SK-N-SH (cell line): ENCODE data around the gene TMEM184B. TPM values are rescaled to one million over a fixed set of nuclear protein-coding genes. Genes with fewer than 3 reads are reported as not detected.

Experiments
- CTCF ChIA-PET: fragments of 300-600, 350-600 bp; formaldehyde crosslinking; extraction: SDS; loops from one replicate; lab custom pipeline; 2021; lab: Yijun Ruan, JAX
- POLR2A ChIA-PET: fragments of 350-600 bp; sonication (Branson Sonifier 250); formaldehyde crosslinking; extraction: SDS; loops from one replicate; lab custom pipeline; 2020; ENCODE audit warnings: antibody characterized with exemption, inconsistent platforms; lab: Yijun Ruan, JAX
- DNase-seq: peaks from one replicate; pipeline ENCODE4 v3.0.0; 2012
- H2AFZ ChIP-seq: fragments of 200-600 bp; sonication (generic); 2 replicates; pipeline ENCODE4 v1.8.1; 2016; ENCODE audit warnings: antibody characterized with exemption, mild to moderate bottlenecking, low read depth
- H3F3A ChIP-seq: fragments of 200-600 bp; sonication (generic); replicated peaks from 2 replicates; pipeline ENCODE3; 2016; ENCODE audit warnings: antibody characterized with exemption, mild to moderate bottlenecking; ENCODE audit not compliant: insufficient read depth
- H3K27ac ChIP-seq, 2 experiments: fragments of 200-500 bp in 1 of 2; fragments of 200-600 bp in 1 of 2; sonication (Bioruptor generic) in 1 of 2; sonication (generic), shearing (Covaris generic) in 1 of 2; 2 replicates each; pipeline versions ENCODE4 v1.5.1 to v1.6.1; 2014 to 2016; ENCODE audit warnings: low read depth in 2 of 2, inconsistent platforms in 1 of 2, low read length in 1 of 2, mild to moderate bottlenecking in 1 of 2, mixed read lengths in 1 of 2
- H3K27me3 ChIP-seq: fragments of 200-600 bp; sonication (generic), shearing (Covaris generic); 2 replicates; pipeline ENCODE4 v1.6.1; 2016; ENCODE audit warnings: mixed run types; ENCODE audit not compliant: insufficient read depth
- H3K36me3 ChIP-seq, 2 experiments: fragments of 200-500 bp in 1 of 2; fragments of 200-600 bp in 1 of 2; sonication (Bioruptor generic) in 1 of 2; sonication (generic) in 1 of 2; replicated peaks in 1 of 2; 2 replicates each; pipeline versions ENCODE3 to v1.5.1; 2014 to 2016; ENCODE audit warnings: low read length in 1 of 2, mild to moderate bottlenecking in 1 of 2; ENCODE audit not compliant: insufficient read depth in 2 of 2, control insufficient read depth in 1 of 2
- H3K4me1 ChIP-seq, 2 experiments: fragments of 200-500 bp in 1 of 2; fragments of 200-600 bp in 1 of 2; sonication (Bioruptor generic) in 1 of 2; sonication (generic), shearing (Covaris generic) in 1 of 2; 2 replicates each; pipeline versions ENCODE4 v1.5.1 to v1.6.1; 2014 to 2016; ENCODE audit warnings: low read depth in 1 of 2, low read length in 1 of 2, mixed run types in 1 of 2; ENCODE audit not compliant: insufficient read depth in 2 of 2, control insufficient read depth in 1 of 2
- H3K4me2 ChIP-seq: fragments of 200-600 bp; sonication (generic), shearing (Covaris generic); 2 replicates; pipeline ENCODE4 v1.6.1; 2017; ENCODE audit warnings: mixed run types
- H3K4me3 ChIP-seq, 2 experiments: fragments of 200-500 bp in 1 of 2; fragments of 200-600 bp in 1 of 2; sonication (Bioruptor generic) in 1 of 2; sonication (generic), shearing (Covaris generic) in 1 of 2; 2 replicates each; pipeline versions ENCODE4 v1.5.1 to v1.8.1; 2014 to 2016; ENCODE audit warnings: low read depth in 2 of 2, inconsistent platforms in 1 of 2, low read length in 1 of 2, mild to moderate bottlenecking in 1 of 2, mixed read lengths in 1 of 2, moderate library complexity in 1 of 2
- H3K79me2 ChIP-seq: fragments of 200-600 bp; sonication (generic); 2 replicates; pipeline ENCODE4 v1.8.1; 2017; ENCODE audit warnings: mild to moderate bottlenecking; ENCODE audit not compliant: insufficient read depth
- H3K9ac ChIP-seq: fragments of 200-600 bp; sonication (generic); 2 replicates; pipeline ENCODE4 v1.6.1; 2017; ENCODE audit warnings: mixed run types
- H3K9me2 ChIP-seq: fragments of 200-600 bp; sonication (generic); 2 replicates; pipeline ENCODE4 v1.6.1; 2017; ENCODE audit warnings: mixed run types
- H3K9me3 ChIP-seq: fragments of 200-600 bp; sonication (generic); 2 replicates; pipeline ENCODE4 v1.6.1; 2017; ENCODE audit warnings: mixed run types, mild to moderate bottlenecking, moderate library complexity
- H4K20me1 ChIP-seq: fragments of 200-600 bp; sonication (generic); 2 replicates; pipeline ENCODE4 v1.6.1; 2017; ENCODE audit warnings: mild to moderate bottlenecking, mixed run types; ENCODE audit not compliant: insufficient read depth
- CHD2 ChIP-seq: fragments of 150-350 bp; IDR thresholded peaks from 2 replicates; pipeline ENCODE4 v1.6.1; 2018; ENCODE audit warnings: low read length; ENCODE audit not compliant: partially characterized antibody
- CTCF ChIP-seq: fragments of 200-600 bp; sonication (generic); IDR thresholded peaks from 2 replicates; pipeline ENCODE4 v1.6.1; 2017; ENCODE audit warnings: antibody characterized with exemption, mild to moderate bottlenecking, moderate library complexity
- EZH2phosphoT487 ChIP-seq: fragments of 200-600 bp; sonication (generic); IDR thresholded peaks from 2 replicates; pipeline ENCODE4 v1.6.1; 2017; ENCODE audit warnings: low read depth, mixed run types, mild to moderate bottlenecking, antibody characterized with exemption, moderate library complexity, borderline replicate concordance
- FOSL2 ChIP-seq: IDR thresholded peaks from 2 replicates; pipeline ENCODE4 v1.4.0; 2012; ENCODE audit warnings: low read depth, mild to moderate bottlenecking, moderate library complexity, borderline replicate concordance
- FOXJ3 ChIP-seq: sonication (generic); formaldehyde crosslinking; IDR thresholded peaks from 2 replicates; pipeline ENCODE4 v1.5.1; 2020; ENCODE audit warnings: mild to moderate bottlenecking, missing genetic modification reagents
- FOXM1 ChIP-seq: IDR thresholded peaks from 2 replicates; pipeline ENCODE4 v1.4.0; 2012; ENCODE audit warnings: low read depth, mild to moderate bottlenecking
- GABPA ChIP-seq: IDR thresholded peaks from 2 replicates; pipeline ENCODE4 v1.4.0; 2012; ENCODE audit warnings: low read depth, mild to moderate bottlenecking
- JUND ChIP-seq: IDR thresholded peaks from 2 replicates; pipeline ENCODE4 v1.4.0; 2012
- MEF2A ChIP-seq: IDR thresholded peaks from 2 replicates; pipeline ENCODE4 v1.4.0; 2012; ENCODE audit warnings: low read depth, borderline replicate concordance
- NRF1 ChIP-seq: IDR thresholded peaks from 2 replicates; pipeline ENCODE4 v1.6.1; 2012; ENCODE audit warnings: low read depth, mild to moderate bottlenecking, low read length
- POLR2AphosphoS5 ChIP-seq: IDR thresholded peaks from 2 replicates; pipeline ENCODE4 v1.6.1; 2012; ENCODE audit warnings: low read depth, low read length
- RAD21 ChIP-seq: IDR thresholded peaks from 2 replicates; pipeline ENCODE4 v1.6.1; 2012; ENCODE audit warnings: mild to moderate bottlenecking, low read length
- RCOR1 ChIP-seq: fragments of 150-350 bp; IDR thresholded peaks from 2 replicates; pipeline ENCODE4 v1.6.1; 2017; ENCODE audit warnings: antibody characterized with exemption, low read length
- SIN3A ChIP-seq: IDR thresholded peaks from 2 replicates; pipeline ENCODE4 v1.6.1; 2012; ENCODE audit warnings: low read depth, mild to moderate bottlenecking, low read length, moderate library complexity, borderline replicate concordance
- TCF12 ChIP-seq: IDR thresholded peaks from 2 replicates; pipeline ENCODE4 v1.4.0; 2012
- TEAD4 ChIP-seq: IDR thresholded peaks from 2 replicates; pipeline ENCODE4 v1.4.0; 2012; ENCODE audit warnings: mild to moderate bottlenecking, borderline replicate concordance; ENCODE audit not compliant: insufficient read depth
- USF1 ChIP-seq: IDR thresholded peaks from 2 replicates; pipeline ENCODE4 v1.4.0; 2012; ENCODE audit warnings: low read depth, borderline replicate concordance
- USF2 ChIP-seq: fragments of 150-350 bp; IDR thresholded peaks from 2 replicates; pipeline ENCODE4 v1.6.1; 2017; ENCODE audit warnings: antibody characterized with exemption, low read length, low read depth, borderline replicate concordance
- YY1 ChIP-seq: IDR thresholded peaks from 2 replicates; pipeline ENCODE4 v1.4.0; 2012; ENCODE audit warnings: low read depth, mild to moderate bottlenecking
- ZBTB33 ChIP-seq: IDR thresholded peaks from 2 replicates; pipeline ENCODE4 v1.4.0; 2012; ENCODE audit warnings: low read depth, borderline replicate concordance
- WGBS: methylation state at CpG from one replicate; pipeline ENCODE4 v1.1.6; 2017; ENCODE audit warnings: low lambda C conversion rate; 5-methylcytosine and 5-hydroxymethylcytosine counted together
- polyA plus RNA-seq, 3 experiments: library from polyadenylated mRNA; depleted of rRNA; stranded (reverse); fragments of >200 nt; gene quantifications; 2 replicates each; pipeline ENCODE4 v1.2.3, GENCODE V29; 2012

The TMEM184B gene
- polyA plus RNA-seq, 1 of the 3 experiments (the other 2 are of a cell fraction): 25.3 TPM

GRCh38 chr22:38214302-38215056, 58.3 kb downstream of the TMEM184B start (continued):
- TF ChIP-seq ZBTB33 (no peak), TCF12 (no peak)

GRCh38 chr22:38213990-38214301, 58.9 kb downstream of the TMEM184B start:
- no peaks in the 10 kb centered on the region for H4K20me1 ChIP-seq
- no peak for TF ChIP-seq TEAD4
- no peak for TF ChIP-seq FOXM1
- no peak for TF ChIP-seq MEF2A
- TF ChIP-seq NRF1: no peak
- TF ChIP-seq POLR2AphosphoS5: no peak
- TF ChIP-seq JUND: no peak
- TF ChIP-seq CHD2: no peak
- TF ChIP-seq, all 33 proteins: peak for 0
- Histone ChIP-seq H3K4me1 (peaks cover 0 to 11% of the 10 kb centered on the region in 2 experiments; a peak in 2 of 4 replicates), H3K4me3 (no peak overlapping the region), H3F3A (peaks cover 4% of the 10 kb centered on the region), H2AFZ (no peak overlapping the region), H3K36me3 (no peaks in the 10 kb centered on the region), H3K4me2 (no peak overlapping the region), H3K79me2 (peaks cover 18% of the 10 kb centered on the region; the same call in 1 of the 2 replicates), H3K27me3 (no peaks in the 10 kb centered on the region), H3K9ac (no peak overlapping the region), H3K9me3 (no peaks in the 10 kb centered on the region), H3K27ac (no peak overlapping the region), H3K9me2 (no peaks in the 10 kb centered on the region)
- DNase-seq: no peak
- CTCF ChIA-PET: no interaction called here
- no CpG with 5 or more reads among the region's 8 CpGs for WGBS
- POLR2A ChIA-PET: no interaction called here

GRCh38 chr22:38213319-38213989, 59.4 kb downstream of the TMEM184B start:
- Histone ChIP-seq H3K9me2 (no peaks in the 10 kb centered on the region), H3F3A (peaks cover 4% of the 10 kb centered on the region), H3K27me3 (no peaks in the 10 kb centered on the region), H4K20me1 (no peaks in the 10 kb centered on the region; the same call in 1 of the 2 replicates), H3K79me2 (peaks cover 21% of the 10 kb centered on the region; the same call in 1 of the 2 replicates), H3K4me2 (no peak overlapping the region), H3K9ac (no peak overlapping the region), H3K9me3 (no peaks in the 10 kb centered on the region), H3K27ac (no peak overlapping the region), H3K4me3 (no peak overlapping the region), H3K4me1 (peaks cover 0 to 6% of the 10 kb centered on the region in 2 experiments; a peak in 2 of 4 replicates), H3K36me3 (no peaks in the 10 kb centered on the region), H2AFZ (no peak overlapping the region)
- 94% methylated on average over 6 of the region's 6 CpGs for WGBS
- no peak for DNase-seq
- ChIA-PET CTCF (no interaction called here), POLR2A (no interaction called here)
- no peak for TF ChIP-seq USF1
- TF ChIP-seq USF2: no peak
- TF ChIP-seq YY1: no peak
- TF ChIP-seq MEF2A: no peak
- no peak for TF ChIP-seq RCOR1
- no peak for TF ChIP-seq CTCF
- TF ChIP-seq FOXJ3 (CRISPR knock-in tag): no peak
- no peak for TF ChIP-seq TCF12
- no peak for TF ChIP-seq CHD2
- no peak for TF ChIP-seq RAD21
- TF ChIP-seq EZH2phosphoT487: no peak
- TF ChIP-seq FOXM1: no peak
- no peak for TF ChIP-seq SIN3A
- TF ChIP-seq GABPA: no peak
- TF ChIP-seq FOSL2: no peak
